HG03342 (cell line): ENCODE results near the gene TRIP11.

Experiments
- ATAC-seq: cut with Tn5 transposase; IDR thresholded peaks from one replicate; pipeline ENCODE4 v1.9.1; 2021; ENCODE audit warnings: mild to moderate bottlenecking, moderate library complexity; ENCODE audit not compliant: unreplicated experiment

TRIP11 gene

GRCh38 chr14:91961297-91962220 lies 78.3 kb downstream of the TRIP11 start:
- no peak for ATAC-seq

DNA sequence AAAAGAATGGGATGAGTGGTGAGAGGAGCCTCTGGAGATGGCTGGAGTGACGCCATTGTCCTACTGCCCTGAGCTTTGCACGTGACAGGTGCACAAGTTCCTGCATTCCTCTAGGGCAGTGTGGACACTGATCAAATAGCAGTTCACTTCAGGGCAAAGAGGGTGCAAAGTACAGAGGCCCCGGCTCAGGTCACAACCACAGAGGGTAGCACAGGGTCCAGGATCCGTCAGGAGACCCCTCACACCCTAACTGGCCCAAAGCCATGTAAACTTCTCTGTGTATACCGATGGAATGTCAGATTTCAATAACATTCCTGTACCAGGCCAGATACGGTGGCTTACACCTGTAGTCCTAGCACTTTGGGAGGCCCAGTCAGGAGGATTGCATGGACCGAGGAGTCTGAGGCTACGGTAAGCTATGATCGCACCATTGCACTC lies 82.0 kb downstream of the TRIP11 start:
- ATAC-seq: no peak

GRCh38 chr14:91956616-91957015 lies 83.2 kb downstream of the TRIP11 start:
- ATAC-seq: no peak

GRCh38 chr14:91955168-91955567 lies 84.7 kb downstream of the TRIP11 start:
- ATAC-seq: no peak

DNA sequence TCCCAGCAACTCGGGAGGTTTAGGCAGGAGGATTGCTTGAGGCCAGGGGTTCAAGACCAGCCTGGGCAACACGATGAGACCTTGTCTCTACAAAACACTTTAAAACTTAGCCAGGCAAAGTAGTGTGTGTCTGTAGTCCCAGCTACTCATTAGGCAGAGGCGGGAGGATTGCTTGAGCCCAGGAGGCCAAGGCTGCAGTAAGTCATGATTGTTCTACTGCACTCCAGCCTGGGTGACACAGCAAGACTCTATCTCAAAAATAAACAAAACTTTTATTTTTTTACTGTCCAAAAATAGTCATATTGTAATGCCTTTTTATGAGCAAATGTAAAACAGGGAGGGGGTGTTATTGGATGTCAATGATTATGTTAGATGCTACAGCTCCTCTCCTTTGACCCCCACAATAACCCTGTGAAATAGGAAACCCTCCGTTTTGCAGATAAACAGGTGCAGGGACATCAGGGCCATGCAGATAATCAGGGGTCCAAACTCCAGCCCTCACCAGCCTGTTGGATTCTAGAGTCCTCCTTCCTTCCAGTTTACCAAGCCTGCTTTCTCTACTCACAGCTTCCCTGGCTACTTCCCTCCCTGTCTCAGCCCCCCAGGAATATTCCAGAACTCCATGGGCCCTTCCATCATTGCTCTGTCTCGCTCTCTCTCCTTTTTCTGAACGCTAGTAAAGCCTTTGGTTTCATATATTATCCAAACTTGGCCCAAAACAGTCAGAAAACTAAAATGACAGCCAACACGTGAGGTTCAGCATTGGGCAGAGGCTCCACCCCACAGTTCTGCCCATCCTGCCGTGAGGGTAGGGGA lies 86.5 kb downstream of the TRIP11 start:
- no peak for ATAC-seq

DNA sequence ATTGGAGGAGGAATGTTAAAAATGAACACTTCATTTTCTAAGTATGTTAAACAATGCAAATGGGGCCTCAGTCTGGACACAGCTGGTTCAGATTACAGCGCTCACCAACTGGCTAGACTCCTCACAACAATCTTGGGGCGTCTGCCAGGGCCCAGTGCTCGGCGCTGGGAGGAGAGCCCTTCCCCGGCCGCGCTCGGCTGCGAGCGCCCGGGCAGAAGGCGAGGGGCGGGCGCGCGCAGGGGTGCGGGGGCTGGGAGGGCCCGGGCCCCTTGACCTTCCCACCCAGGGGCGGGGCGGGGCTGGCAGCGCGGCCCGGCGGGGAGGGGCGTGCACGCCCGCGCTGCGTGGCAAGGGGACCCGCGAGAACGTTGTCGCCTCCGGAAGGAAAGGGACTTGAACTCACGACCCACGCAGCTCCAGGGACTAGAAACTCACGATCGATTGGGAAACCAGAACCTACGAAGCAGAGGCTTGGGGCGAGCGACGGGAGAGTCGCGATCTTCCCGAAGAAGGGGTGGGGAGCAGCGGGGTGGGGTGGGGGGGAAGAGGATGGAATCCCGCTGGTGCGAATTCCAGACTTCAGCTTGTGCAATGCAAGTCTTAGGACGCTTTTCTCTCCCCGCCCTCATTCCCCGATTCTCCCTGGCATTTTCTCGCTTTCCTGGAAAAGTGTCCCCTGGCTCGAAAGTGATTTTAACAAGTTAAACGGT lies 92.2 kb downstream of the TRIP11 start, which contains the start of gene FBLN5:
Gene FBLN5, minus strand, starts transcription at position 220 of the 710 bp plus-strand sequence. CDS start 465 bp downstream, outside the sequence.
- no peak for ATAC-seq

DNA sequence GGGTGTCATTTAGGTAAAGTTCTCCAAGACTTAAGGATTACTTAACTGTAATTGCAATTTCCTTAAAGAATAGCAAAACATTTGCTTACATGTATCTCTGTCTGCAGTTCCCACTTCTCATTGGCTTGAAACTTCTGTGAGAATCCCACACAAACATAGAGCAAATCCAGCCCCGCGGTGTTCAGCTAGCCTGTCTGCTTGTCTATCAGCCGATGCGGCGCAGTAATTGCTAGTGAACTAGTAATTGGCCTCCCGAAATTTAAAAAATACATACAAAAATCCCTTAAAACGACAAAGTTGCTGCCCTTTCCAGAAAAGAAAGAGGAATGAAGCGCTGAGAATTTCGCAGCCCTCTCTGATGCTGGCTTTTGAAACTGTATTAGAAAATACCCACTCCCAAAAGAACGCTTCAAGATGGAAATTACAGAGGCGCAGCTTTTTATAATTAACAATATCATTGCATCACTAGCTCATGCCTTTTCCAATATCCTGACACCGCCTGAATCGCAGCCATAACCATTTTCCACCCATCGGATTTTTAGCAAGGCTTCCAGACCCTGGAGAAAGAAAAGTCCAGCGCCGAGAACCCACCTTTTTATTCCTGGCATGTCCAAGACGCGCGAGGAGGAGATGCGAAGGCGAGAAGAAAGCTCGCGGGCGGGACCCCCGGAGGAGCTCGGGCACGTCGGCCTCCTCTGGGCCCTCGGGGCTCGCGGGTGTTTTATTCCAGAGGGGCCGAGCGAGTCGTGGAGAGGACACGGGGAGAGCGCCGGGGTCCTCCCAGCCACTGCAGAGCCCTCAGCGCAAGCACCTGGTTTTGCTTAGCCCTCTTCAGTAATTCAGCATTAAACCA lies 93.0 kb downstream of the TRIP11 start:
- no peak for ATAC-seq

DNA sequence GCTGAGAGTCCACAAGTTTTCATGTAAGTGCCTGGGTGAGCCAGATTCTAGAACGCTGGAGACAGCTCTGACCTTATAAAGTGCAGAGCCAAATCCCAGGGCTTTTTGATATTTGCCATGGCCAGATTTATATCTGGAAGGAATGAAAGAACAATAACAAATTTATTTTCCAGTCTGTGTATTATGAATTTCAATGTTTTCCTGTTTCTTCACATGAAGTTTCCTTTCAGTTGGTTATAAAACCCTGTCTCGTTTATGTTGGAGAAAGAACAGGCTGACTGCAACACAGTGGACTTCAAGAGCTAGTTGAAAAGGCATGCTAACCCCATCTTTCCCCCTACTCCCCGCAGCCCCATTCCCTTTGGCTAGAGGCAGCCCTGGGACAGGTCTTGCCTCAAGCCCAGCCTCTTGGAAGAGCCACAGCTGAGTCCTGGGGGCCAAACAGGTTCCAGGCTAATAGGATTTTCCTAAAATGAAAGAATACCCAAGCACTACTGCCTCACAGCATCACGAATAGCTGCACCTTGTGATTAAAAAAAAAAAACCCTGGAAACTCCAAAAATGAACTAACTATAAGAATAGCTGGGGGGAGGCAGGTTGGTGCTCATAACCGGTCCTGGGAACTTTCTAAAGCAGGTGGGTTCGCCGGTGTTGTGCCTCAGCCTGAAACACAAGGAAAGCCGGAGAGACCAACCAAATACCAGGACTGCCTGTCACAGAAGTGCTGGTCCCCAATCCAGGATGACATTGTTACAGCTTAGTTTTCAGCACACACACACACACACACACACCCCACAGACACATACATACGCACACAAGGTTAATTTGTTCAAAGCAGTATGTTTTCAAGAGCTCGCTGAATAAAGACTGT lies 93.9 kb downstream of the TRIP11 start:
- ATAC-seq: no peak

DNA sequence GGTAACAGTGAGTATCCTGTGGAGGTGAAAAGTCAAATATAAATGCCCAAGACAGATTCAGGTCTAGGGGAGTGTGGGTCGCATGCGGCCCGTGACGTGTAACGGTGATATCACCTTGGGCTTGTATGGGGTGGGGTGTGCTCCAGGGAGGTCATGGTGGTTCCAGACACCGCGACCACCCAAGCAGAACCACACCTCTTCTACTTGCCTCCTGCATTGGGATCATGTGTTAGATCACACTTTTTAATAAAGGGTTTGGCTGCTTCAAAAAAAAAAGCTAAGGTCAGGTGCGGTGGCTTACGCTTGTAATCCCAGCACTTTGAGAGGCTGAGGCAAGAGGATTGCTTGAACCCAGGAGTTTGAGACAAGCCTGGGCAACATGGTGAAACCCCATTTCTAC lies 96.9 kb downstream of the TRIP11 start:
- no peak for ATAC-seq

DNA sequence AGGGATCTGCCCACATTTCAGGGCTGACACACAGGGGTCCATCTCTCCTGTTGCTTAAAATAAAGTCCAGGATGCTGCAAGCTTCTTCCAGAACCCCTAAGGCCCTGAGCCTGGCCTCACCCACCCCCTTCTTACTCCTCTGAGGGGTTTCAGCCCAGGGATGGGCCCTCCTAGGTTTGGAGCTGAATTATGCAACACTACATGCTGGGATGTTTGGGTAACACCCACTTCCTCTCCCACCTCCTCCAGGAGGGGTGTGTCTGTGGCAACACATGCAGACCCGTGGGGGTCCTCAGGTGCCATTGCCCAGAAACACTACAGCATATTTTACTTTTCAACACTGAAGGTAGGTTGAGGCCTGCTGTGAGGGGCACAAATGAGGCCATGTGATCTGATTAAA lies 97.7 kb downstream of the TRIP11 start:
- ATAC-seq: no peak

GRCh38 chr14:91940209-91940608 lies 99.7 kb downstream of the TRIP11 start:
- no peak for ATAC-seq

GRCh38 chr14:91935586-91935985 lies 104.3 kb downstream of the TRIP11 start:
- ATAC-seq: no peak

GRCh38 chr14:91934554-91935285 lies 105.1 kb downstream of the TRIP11 start:
- no peak for ATAC-seq

- ATAC-seq: no peak
Measured at GRCh38 chr14:91931478-91932088, 108.3 kb downstream of the TRIP11 start.

- ATAC-seq: no peak
Measured at GRCh38 chr14:91929700-91930099, 110.2 kb downstream of the TRIP11 start.

- no peak for ATAC-seq
Measured at GRCh38 chr14:91927800-91928199, 112.1 kb downstream of the TRIP11 start.

GRCh38 chr14:91927191-91927590 lies 112.7 kb downstream of the TRIP11 start:
- ATAC-seq: no peak
